Endometrial microvascular endothelial cells (primary cell): ENCODE measurements around the gene KRT83. TPM values are rescaled to one million over a fixed set of nuclear protein-coding genes. Genes with fewer than 3 reads are reported as not detected.

Source experiments
- in situ Hi-C: cut with HindIII; loops from 2 replicates; pipeline ENCODE4 v1.10.0; 2017; ENCODE audit warnings: low sequenced_read_pairs, low pct_unique_long_range_greater_than_20kb; ENCODE audit errors: inconsistent ontology term
- total RNA-seq: library from RNA; depleted of rRNA; stranded (reverse); fragments of >200 nt; gene quantifications from one replicate; pipeline ENCODE4 v1.2.3, GENCODE V29; 2015; ENCODE audit errors: inconsistent ontology term

Gene KRT83
- total RNA-seq: not detected

DNA sequence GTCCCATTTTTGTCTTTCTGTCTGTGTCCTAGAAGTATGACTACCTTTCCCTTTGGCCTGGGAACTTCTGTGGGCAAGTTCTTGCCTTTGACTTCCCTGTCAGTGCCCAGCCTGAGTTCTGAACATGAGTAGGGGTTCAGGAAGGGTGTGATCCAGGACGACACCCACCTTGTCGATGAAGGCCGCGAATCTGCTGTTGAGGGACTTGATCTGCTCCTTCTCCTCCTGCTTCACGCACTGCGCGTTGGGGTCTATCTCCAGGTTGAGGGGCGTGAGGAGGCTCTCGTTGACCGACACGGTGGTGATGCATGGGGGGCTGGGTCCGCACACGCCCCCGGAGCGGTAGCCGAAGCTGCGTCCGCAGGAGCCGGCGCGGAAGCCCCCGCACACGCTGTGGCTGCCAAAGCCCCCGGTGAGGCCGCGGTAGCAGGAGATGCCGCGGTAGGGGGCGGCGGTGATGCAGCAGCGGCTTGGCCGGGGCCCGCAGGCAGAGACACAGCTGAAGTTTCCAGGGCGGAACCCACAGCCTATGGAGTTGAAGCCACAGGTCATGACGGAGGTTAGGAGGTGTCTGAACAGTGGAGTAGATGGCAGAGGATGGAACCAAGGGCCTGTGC lies at the start of gene KRT83:
Gene KRT83, minus strand, starts transcription at position 615 of the 617 bp plus-strand sequence. Its CDS starts 63 bp downstream, at position 552.
- in situ Hi-C loops: no loop called here

DNA sequence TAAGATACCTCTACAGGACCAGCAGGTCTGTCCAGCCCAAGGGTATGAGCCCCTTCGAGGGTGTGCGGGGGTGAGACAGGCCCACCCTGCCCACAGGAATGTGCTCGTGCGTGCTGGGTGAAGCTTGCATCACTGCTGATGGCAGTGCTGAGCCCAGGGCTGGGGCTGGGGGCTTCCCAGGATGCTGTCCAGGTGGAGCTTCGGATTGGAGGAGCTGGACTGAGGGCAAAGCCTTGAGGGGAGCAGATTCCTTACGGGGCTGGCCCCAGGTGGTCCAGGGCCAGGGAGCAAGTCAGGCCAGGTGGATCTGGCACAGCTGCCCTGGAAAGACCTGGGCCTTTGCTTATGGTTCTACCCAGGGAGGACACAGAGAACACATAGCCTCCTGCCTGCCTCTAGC lies 48.6 kb upstream of the KRT83 start:
- in situ Hi-C loops: no loop called here

DNA sequence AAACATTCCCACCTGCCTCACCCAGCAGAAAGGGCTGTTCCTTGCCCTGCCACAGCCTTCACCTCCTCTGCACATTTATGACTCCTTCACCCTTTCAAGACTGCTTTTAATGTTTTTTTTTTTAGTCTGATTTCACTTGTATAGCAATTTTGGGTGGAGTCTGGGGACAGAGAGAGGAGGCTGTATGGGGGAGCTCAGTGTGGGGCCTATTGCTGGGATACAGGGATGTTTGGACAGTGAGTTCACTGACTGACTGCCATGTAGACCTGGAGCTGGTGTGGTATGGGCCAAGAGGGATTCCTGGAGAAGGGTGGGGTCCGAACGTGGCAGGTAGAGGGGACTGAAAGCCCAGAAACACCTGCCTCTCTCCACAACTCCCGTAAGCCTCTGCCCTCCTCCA lies 48.0 kb upstream of the KRT83 start:
- in situ Hi-C loops: no loop called here

DNA sequence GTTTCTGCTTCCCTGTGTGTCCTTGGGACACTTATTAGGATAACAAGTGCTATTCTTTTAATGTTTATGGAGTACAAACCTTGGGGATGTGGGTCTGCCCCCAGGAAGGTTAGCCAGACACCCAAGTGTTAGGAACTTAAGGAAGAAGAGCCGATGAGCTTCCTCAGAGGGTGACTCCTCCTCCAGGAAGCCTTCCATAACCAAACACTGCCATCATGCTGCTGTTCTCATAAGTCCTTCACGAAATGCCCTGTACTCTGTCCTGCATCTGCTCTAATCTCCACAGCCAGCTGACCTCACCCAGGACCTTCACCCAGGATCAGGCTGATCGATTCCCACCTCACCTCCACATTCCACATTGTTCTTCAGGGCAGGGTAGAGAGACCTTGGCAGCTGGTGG lies 47.3 kb upstream of the KRT83 start:
- in situ Hi-C loops: no loop called here

DNA sequence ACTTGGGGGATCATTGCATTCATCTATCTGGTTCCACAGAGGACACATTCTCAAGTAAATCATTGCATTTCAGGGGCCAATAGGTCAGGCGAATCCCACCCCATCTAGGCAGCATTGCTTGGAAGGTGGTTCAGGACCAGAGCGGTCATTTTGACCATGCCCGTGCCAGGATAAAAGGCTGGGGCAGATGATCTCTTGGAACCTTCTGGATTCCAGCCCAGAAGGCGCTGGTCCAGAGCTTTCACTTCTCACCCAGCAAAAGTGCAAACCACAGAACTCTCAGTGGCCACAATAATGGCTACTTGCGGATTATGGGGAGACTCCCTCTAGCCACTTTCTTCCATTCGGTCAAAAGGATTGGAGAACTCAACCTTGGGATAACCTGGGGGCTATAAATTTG lies 46.7 kb upstream of the KRT83 start:
- in situ Hi-C loops: no loop called here

DNA sequence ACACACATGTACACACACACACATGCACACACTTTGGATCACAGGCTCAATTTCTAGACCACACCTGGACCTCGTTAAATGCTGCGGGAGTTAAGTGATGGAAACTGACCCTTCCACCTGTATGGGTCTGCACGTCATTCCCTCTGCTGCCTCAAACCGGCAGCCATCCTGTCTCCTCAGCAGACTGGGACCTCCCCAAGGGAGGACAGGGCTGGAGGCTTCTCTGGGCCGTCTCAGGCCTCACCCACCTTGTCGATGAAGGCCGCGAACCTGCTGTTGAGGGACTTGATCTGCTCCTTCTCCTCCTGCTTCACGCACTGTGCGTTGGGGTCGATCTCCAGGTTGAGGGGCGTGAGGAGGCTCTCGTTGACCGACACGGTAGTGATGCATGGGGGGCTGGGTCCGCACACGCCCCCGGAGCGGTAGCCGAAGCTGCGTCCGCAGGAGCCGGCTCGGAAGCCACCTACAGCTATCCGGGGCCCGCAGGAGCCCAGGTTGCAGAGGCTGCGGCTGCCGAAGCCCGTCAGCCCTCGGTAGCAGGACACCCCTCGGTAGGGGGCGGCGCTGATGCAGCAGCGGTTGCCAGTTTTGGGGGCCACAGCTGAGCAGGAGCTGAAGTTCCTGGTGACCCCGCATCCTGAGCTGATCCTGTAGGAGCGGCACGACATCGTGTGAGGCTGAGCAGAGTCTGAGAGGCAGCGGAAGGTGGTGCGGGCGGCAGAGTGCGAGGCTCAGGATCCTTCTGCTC lies 45.7 kb upstream of the KRT83 start, which contains the start of gene KRT85:
Gene KRT85, minus strand, starts transcription at position 744 of the 748 bp plus-strand sequence. Its CDS starts 76 bp downstream, at position 668.
- in situ Hi-C loops: no loop called here

DNA sequence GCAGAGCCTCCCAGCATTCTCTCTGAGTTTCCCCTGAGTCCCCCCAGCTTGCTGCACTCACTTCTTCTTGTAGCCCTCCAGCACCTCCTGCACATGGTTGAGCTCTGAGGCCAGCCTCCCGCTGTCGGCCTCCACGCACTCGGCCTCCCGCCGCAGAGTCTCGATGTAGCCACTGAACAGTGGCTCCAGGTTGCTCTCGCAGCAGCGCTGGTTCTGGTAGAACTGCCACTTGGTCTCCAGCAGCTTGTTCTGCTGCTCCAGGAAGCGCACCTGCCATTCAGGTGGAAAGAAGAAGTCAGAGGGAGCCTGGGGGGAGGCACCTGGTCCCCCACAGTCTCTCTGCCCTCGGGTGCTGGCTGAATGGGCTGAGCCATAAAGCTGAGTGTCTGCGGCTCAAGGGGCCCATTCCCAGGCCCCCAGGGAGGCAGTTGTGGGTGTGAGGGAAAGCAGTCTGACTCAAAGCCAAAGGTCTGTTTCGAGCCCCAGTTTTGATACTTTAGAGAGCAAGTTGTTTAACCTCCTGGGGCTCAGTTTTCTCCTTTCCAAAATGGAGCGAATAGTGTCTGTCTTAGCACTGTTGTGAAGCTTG lies 43.8 kb upstream of the KRT83 start:
- in situ Hi-C loops: no loop called here

DNA sequence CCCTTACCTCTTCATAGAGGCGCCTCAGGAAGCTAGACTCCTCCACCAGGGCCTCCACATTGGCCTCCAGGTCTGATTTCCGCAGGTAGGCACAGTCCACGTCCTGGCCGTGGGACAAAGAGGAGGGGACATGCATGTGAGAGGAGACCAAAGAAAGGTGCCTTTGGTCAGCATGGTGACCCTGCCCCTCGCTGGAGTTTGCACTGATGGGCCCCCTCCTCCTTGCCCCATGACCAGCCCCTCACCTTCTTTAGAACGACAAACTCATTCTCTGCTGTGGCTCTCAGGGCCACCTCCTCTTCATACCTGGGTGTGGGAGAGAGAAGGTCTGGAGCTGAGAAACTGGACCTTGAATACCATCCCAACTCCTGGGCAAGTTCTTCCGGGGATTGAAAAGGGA lies 42.9 kb upstream of the KRT83 start:
- in situ Hi-C loops: no loop called here

DNA sequence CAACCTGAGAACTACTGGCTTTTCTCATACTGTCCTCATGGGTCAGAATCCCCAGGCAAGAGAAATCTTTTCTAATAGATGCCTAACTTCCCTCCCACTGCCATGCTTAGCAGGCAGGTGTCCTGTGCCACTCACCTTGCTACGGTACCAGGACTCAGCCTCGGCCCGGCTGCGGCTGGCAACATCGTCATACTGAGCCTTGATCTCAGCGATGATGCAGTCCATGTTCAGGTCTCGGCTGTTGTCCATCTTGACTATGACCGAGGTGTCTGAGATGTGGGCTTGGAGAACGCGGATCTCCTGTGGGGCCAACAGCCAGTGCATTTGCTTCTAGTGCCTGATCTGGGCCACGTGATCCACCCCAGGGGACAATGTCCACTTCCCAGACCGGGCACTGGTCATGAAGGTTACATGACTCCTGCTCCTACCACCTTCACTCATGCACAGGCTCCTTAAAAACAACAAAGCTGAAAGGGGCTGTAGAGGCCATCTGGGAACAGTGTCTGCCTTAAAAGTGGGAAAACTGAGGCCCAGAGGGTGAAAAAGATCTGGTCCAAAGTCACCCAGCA lies 42.0 kb upstream of the KRT83 start:
- in situ Hi-C loops: no loop called here

DNA sequence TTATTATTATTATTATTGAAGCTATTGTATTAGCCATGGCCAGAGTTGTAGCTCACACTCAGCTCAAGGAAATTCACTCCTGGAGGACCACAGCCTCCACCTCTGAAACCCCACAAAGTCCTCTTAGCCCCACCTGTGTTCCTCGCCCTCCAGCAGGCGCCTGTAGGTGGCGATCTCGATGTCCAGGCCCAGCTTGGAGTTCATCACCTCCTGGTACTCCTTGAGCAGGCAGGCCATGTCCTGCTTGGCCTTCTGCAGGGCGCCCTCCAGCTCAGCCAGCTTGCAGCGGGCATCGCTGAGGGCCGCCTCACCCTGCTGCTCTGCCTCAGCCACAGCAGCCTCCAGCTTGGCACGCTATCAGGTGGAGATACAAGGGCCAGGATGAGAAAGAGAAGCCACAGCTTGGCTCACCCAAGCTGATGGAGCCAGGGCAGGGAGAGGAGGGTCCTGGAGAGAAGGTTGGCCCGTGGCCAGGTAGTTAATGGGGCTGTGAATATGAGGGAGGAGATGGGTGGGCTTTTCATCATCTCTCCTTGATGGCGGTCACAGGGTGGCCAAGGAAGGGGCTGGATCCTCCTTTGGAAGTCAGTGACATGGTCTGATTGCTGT lies 41.0 kb upstream of the KRT83 start:
- in situ Hi-C loops: no loop called here

DNA sequence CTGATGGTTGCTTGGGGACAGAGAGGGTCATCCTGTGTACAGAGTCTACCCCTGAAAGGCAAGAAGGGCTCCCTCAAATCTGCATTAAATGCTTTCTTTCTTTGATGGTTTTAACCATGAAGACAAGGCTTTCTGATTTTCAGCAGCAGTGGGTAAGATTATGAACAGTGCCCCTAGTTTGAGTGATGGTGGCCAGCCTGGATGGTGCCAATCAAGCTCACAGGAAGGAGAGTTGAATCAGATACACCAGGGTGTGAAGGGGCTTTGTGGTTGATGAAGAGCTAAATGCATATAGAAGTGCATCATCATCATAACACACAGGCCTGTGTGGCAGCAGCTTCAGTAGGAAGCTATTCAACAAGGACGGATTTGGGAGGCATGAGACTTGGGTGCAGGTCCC lies 40.4 kb upstream of the KRT83 start:
- in situ Hi-C loops: no loop called here

DNA sequence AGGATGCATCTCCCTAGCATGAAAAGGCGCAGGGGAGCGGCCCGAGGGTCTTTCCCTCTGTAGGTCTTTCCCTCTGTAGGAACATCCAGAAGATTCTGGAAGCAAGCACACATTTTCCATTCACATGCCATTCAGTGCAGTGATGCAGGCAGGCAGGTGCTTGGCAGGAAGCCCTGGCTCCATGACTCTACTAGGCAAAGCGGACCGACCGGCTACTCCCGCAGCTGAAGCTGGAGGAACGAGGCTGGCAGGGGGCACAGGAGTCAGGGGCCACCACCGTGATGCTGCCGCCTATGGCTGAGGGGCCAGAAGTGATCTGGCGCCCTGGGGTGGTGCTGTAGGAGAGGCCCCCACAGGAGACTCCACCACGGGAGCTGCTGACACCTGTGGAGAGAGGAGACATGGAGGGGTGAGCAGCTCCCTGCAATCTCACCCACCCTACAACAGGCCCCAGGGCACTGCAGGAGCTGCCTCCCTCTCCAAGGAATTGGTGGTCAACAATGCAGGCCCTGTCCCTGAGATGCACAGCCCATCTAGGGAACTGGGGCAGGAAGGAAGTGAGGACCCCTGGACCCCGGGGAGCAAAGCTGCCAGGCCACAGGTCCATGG lies 39.6 kb upstream of the KRT83 start:
- in situ Hi-C loops: no loop called here

DNA sequence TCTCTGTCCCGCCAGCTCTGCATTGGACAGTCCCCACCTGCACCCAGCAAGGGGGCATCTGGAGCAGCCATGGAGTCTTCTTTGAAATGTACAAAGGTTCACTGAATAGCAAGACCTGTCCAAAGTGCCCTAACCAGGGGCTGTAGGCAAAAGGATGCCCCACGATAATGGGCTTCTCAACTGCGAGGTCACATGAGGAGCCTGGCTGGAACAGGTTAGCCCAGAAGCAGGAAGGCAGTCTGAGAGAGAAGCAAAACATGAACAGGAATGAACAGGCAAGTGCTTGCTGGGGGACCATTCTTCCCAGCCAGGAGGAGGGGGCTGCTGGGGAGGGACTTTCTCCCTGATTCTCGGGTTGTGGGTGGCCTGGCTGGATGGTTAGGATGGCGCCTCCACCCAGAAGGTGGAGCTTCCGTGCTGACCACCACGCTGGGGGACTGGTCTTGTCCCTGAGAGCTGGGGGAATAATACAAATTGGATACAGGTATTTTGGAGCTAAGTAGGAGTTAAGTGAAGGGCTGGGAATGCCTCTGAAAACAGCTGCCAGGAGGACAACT lies 39.0 kb upstream of the KRT83 start:
- in situ Hi-C loops: no loop called here

DNA sequence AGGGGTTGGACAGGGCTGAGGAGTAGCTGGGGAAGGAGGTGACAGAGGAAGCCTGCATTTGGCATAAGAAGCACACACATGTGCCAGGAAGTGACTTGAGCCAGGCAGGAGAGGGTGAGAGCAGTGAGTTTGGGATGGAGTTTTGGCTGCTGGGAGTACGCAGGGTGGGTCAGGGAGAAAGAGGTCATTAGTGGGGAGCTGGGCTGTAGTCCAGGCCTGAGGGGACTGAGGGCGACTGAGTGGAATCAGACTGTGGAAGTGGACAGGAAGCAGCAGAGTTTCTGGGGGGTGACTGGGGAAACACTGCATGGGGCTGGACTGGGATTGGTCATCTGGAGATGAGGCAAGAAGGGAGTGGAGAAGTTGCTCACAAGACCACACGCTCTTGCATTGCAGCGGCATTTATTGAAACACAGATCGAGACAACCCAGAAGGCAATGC lies 38.4 kb upstream of the KRT83 start:
- in situ Hi-C loops: no loop called here

DNA sequence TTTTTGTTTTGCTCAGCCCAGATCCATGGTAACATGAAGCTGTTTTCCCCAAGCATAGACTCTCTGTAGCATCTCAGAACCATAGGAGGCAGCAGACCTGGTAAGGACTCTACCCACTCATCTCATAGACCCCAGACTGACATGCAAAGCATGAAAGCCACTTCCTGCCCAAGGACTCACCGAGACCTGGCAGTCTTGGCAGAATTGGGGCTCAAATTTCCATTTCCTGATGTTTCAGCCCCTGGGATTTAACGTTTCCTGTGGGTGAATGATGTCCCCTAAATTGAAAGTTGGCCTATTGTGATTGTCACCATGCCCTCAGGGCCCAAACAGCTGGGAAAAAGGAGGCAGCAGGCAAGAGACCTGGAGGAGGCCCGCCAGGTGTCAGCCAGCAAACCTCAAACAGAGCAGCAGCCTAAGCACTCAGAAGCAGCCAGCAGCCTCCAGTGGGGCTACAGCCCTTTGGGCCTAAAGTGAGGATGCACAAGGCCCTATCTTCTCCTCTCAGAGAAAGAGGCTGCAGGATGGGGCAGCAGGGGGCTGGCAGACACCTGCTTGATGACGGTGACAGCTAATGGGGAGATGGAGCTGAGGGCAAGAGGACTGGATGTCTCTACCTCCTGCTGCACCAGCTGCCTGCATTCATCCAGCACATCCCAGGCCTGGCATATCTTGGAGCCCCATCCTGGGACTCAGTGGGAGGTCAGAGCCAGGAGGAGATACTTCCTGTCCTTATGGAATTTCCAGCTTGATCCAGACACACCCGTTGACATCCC lies 37.6 kb upstream of the KRT83 start:
- in situ Hi-C loops: no loop called here

DNA sequence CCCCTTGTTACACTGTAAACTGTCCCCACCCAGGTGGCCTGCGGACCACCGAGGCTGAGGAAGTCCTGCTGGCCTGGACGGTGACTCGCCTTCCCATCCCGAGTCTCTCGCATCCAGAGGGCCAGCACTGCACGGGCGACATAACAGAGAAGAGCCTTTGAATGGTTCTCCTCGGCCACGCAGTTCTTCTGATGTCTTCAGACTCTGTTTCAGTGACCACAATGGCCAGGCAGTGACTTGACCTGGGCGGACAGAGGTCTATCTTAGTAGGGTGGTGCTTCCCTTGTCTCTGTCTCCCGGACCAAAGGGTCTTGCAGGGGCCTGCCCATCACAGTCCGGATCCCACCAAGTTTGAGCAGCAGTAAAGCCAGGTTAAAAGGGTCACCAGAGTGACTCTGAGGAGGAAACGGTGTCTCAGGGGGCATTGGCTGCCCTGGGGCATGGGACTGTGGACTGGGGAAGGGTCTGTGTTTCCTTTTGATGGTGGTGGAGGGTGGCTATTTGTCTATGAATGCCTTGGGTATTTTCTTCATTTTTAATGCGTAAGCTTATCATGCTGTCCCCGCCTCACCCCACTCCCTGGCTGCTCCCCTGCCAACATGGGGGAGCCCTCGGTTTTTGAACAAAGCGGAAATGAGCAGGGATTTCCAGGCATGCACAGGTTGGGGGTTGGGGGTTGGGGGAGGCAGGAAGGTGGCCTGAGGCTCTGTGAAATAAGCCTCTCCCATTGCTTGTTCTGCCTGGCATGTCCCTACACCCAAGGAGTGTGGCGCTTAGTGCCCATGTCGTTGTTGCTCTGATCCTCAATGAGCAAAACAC lies 35.8 kb upstream of the KRT83 start:
- in situ Hi-C loops: no loop called here

DNA sequence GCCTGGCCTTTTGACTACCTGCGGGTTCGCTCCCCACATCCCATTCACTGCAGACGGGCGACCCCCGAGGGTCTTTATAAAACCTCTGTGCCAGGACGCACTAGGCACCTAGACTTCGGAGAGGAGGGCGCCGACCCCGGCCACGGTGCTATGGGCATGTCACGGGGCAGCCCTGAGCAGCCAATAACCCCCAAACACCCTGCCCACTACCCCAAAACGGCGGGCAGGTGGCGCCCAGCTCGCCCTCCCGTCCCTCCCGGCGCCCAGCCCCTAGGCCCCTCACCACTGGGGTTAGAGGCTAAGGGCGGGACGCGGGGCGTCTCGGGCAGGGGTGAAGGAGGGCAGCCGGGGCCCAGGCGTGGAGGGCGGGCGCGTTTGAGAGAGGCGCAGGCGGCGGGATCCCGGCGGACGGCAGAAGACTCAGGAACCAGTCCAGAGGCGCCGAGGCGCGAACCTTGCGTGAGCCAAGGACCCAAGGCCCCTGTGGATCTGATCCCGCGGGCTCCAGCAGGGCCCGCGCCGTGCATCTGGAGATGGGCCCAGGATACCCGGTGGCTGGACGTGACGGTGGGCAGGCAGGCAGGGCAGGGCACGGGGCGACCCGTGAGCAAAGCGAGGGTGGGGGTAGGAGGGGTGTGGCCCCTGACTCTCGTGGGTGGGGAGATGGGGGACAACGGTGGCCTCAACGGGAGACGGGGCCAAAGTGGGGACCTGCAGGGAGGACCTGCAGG lies 35.0 kb upstream of the KRT83 start:
- in situ Hi-C loops: no loop called here
